ENCODE results near the gene KCNT2.

- TF ChIP-seq, protein P1, sequence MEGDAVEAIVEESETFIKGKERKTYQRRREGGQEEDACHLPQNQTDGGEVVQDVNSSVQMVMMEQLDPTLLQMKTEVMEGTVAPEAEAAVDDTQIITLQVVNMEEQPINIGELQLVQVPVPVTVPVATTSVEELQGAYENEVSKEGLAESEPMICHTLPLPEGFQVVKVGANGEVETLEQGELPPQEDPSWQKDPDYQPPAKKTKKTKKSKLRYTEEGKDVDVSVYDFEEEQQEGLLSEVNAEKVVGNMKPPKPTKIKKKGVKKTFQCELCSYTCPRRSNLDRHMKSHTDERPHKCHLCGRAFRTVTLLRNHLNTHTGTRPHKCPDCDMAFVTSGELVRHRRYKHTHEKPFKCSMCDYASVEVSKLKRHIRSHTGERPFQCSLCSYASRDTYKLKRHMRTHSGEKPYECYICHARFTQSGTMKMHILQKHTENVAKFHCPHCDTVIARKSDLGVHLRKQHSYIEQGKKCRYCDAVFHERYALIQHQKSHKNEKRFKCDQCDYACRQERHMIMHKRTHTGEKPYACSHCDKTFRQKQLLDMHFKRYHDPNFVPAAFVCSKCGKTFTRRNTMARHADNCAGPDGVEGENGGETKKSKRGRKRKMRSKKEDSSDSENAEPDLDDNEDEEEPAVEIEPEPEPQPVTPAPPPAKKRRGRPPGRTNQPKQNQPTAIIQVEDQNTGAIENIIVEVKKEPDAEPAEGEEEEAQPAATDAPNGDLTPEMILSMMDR (IDR thresholded peaks at IDR 0.05), result no peak
- no peak for TF ChIP-seq POLR2A (IDR thresholded peaks at IDR 0.05)
Observed at GRCh38 chr1:196517193-196517592, 91.0 kb downstream of the KCNT2 start.

Measured in heart left ventricle (tissue), 13 donors.